NCI-H446 (cell line): ENCODE results near the gene PPARGC1A.

ENCODE experiments used
- DNase-seq, 2 experiments: peaks; one replicate each; lab custom pipeline; 2025; lab: John Stamatoyannopoulos, UW

The PPARGC1A gene

DNA sequence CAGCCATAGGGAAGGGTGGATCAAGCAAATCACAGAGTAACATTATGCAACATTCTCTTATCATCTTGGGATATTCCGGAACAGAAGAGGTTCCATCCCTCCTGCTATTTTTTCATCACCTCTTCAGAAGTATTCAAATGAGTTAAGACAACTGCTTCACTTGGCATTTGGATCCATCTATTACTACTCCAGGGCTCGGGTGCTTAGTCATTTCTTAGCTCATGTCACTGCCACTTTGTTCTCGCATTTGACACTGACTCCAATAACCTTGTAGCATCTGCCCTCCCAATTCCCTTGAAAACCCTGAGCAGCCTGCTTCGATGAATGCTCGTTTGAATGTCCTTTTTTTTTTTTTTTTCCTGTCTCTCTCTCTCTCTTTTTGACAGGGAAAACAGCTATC, 114.9 kb downstream of the PPARGC1A start:
- DNase-seq, result no peak

DNA sequence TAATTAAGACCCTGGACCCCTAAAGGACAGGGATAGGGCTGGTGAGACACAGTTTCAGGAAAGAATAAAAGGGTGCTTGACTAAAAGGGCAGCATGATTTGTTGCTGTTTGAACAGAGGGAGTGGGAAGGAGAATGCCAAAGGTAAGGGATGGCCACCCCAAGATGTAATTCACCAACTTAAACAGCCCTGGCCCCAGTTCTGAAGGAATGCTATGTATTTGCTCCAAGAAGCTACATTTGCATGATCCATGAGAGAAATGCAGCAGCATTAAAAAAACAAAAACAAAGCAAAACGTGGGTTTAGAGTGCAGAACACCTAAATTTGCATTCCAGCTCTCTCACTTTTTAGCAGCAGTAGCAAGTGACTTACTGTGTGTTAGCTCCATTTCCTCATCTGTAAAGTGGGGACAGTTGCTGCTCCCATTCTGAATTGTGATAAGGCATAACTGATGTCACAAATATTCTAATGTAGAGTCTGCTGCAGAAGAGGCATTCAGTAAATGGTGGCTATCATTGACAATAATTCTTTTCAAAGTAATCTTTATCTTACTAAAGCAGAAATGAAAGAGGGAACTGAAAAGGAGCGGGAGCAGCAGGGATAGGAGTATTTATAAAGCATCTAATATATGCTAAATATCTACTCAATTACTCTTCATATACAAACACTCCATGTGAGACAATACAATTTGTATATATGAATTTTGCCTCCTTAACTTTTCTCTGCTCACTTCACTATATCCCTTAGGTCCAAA, 115.8 kb downstream of the PPARGC1A start:
- DNase-seq, result no peak

DNA sequence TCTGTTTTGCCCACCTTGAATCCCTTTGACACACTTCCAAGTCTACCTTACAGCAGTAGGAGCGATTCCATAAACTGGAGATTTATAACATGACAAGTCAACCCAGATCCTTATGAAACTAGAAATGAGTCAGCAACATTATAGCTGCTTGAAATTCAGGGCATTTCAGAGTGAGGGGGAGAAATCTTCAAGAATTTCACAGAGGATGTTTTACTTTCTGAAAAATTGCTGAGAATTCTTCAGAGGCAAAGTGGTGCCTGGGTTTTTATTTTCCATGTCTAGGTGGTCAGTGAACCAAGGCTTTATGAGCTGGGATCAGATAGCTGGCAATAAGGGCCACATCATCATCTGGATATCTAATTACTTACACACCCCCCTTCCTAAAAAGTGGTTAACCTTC, 119.8 kb downstream of the PPARGC1A start:
- DNase-seq, result no peak

DNA sequence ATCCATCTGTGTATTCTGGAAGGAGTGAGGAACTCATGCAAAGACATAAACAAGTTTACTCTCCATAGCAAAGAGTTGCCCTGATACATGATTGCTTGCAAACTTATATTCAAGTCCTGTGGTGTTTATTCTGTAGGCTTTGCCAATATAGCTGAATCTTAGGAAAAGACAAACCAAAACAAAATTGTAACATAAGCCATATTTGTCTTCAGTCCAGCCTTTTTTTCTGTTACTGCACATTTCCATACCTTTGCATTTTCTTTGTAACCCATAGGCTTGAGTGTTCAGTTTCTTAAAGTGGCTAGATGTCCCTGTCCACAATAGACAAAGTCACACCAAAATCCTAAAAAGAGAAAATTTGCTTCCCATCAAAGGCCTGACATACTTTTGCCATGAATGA, 120.4 kb downstream of the PPARGC1A start:
- DNase-seq, result no peak

DNA sequence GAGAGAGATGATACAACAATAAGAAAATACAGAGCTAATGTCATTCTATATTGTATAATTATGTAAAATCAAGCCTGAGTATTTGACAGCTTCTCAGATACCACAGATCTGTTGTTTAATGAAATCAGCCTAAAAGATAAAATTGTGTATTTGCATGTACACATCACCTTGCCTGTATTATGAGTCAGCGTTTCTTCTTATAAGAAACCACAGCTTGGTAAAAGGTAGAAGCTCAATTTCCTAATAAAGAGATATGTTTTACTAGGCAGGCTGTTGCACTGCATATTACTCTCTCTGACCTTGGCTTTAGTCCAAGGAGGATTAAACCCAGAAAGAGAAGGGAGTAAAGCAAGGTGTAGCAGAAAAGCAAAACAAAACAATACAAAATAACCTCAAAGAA, 121.3 kb downstream of the PPARGC1A start:
- DNase-seq, result no peak

DNA sequence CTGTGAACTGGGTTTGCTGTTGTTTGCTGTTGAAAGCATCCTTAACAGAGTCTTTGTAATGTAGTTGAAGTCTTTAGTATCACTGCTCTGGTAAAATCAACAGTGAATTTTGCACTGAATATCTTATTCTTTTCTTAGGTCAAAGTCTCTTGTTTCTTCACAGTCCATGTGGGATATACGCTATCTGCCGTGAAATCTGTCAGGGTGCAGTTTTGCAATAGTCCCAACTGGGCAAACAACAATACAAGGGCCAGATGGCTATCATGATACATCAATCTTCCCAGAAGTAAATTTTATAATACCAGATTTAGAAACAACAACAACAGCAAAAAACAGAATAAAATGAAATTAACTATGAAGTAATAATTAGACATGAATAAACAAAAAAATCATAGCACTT, 123.5 kb downstream of the PPARGC1A start:
- no peak for DNase-seq

DNA sequence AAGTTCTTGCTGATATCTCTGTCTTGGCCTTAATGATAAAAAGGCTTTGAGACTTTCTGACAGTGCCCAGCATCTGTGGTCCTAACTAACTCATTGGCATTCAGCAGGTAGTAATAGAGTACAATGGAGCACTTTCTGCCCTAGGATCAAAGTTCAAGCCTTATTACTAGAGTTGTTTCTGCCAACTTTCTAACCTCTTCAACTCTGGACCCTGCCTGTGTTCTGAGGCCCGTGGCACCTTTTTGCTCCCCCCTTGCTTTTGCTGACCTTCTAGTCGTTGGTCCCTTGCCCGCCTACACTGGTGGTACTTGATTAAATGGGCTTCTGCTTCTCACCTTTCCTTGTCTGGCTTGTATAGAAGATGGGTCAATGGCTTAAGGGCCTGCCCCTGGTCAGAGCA, 126.3 kb downstream of the PPARGC1A start:
- DNase-seq, result no peak

DNA sequence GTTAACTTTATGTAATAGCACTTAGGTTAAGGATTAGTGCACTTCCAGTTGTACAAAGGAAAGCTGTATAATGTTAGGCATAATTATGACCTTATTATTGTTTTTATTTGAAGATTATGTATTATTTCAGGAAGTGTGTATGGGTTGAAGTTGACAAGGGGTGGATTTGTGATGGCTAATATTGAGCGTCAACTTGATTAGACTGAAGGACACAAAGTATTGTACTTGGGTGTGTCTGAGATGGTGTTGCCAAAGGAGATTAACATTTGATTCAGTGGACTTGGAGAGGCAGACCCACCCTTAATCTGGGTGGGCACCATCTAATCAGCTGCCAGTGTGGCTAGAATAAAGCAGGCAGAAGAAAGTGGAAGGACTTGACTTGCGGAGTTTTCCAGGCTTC, 127.3 kb downstream of the PPARGC1A start:
- no peak for DNase-seq

DNA sequence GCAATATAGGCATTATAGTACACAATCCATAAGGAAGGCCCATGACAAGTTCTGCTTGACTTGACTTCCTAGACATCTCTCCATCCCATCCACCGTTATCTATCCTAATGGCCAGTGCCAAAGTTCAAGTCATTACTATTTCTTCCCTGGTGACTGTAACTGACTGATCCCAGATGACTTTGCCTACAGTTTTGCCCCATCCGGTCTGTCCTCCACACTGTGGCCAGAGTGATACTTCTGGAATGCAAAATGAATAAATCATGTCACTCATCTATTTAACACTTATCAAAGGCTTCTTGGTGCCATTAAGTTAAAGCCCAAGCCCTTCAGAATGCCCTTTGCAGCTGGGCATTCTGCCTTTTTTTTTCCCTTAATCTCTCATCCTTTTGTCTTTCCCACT, 130.8 kb downstream of the PPARGC1A start:
- no peak for DNase-seq

DNA sequence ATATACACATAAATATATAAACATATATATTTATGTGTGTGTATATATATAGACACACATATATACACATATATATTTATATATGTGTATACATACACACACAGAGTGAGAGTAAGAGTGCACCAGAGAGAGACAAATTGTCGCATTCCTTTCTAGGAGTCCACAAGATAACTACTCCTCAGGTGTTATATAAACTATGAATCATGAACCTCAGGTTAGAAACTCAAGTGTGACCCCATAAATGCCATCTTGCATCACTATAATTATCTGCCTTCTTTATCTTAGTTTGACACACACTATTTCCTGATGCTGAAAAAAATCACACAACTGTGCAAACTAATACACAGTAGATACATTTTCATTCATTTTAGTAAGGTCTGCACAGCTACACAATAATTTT, 135.2 kb downstream of the PPARGC1A start:
- DNase-seq, result no peak

DNA sequence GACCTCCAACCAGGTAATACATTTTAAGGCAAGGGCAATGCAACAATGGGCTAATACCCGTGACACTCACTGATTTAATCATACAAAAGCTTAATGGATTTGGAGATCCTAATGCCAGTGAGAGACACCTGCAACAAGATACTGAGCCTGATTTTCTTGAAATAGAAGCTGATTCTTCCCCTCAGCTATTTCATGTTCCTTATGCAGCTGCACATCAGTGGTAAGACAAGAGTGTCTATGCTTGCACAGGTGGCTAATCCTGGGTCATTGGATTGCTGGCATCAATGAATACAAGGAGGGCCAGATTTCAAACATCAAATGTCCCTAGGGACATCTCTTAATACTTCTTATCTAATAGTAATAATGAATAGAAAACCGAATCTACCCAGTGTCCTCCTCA, 139.7 kb downstream of the PPARGC1A start:
- no peak for DNase-seq

DNA sequence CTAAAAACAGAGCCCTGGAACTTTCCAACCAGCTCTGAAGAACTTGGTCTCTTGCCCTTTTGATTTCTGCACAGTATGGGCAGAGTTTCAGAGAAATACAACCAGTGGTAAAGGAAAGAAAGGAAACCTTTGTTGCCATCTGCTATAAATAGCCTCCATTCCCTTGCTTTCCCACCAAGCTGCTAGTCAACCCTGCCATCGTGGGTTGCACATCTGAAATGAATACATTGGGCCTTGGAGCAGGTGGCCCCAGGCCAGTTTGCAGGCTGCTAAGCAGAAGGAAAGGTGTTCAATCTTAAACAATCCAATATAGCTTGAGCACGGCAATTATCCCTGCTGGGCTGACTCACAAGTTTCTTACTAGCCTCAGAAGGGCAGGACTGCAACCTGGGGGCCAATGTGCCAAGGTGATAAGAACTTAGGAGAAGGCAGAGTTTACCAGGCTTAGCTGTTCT, 142.5 kb downstream of the PPARGC1A start:
- no peak for DNase-seq

DNA sequence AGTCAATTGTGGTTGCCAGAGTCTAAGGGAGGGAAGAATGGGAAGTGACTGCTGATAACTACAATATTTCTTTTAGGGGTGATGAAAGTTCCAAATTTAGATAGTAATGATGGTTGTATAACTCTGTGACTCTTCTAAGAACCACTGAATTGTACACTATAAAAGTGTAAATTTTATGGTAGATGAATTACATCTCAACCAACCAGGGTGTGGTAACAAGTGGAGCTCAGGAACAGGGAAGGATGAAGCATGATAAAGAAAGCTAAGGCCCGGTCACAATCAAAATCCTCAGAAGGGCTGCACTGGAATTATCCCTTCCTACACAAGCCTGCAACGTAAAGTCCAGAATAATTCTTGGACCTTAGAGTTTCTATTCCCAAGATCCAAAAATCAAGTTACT, 143.2 kb downstream of the PPARGC1A start:
- DNase-seq, result no peak

DNA sequence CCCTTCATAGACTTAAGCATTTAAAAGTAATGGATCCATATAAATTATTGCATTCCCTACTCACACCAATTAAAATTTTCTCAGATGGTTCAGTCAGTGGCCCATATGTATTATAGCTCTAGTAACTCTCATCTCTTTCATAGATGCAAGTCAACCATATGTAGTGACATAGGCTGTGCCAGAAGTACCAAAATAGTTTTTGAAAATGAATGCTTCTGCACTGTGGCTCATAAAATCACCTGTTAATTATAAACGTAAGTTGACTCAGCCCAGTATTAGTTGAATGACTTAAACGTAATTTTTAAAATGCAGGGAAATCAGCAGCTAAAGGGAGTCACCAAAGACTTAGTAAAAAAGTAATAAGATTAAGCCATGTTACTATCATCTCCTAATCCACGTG, 143.8 kb downstream of the PPARGC1A start:
- DNase-seq, result no peak

DNA sequence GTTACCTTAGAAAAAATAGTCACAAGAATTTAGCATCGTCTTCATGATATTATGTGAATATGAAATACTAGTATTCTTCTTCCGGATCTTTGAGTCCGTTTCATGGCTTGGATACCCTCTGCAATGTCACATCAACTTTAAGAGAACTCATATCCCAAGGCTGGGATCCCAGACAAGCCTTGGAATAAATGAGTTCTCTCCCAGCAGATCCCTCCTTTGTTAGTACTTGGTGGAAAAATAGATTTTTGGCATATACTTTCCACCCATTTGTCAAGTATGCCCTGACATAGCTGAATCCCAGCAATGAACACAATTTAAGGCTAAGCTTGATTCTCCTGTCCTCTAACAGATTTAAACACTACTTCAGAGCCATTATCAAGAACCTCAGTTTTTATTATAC, 144.5 kb downstream of the PPARGC1A start:
- DNase-seq, result no peak
